NCI-H146 treated with DMSO at 0.1 percent for 48 hours (cell line): Measurements from ENCODE around the gene PRR12.

ENCODE experiments used
- DNase-seq: peaks from one replicate; lab custom pipeline; 2025; ENCODE audit not compliant: unreplicated experiment; lab: John Stamatoyannopoulos, UW

Gene PRR12

GRCh38 chr19:49592486-49593232 lies 1.7 kb downstream of the PRR12 start:
- no peak for DNase-seq

GRCh38 chr19:49593233-49594113 lies 2.5 kb downstream of the PRR12 start:
- no peak for DNase-seq

- DNase-seq, result no peak
Measured at GRCh38 chr19:49594157-49594992, 3.4 kb downstream of the PRR12 start.

GRCh38 chr19:49594993-49595818 lies 4.2 kb downstream of the PRR12 start:
- DNase-seq, result no peak

- DNase-seq, result no peak
Measured at GRCh38 chr19:49595819-49596404, 4.9 kb downstream of the PRR12 start.

- no peak for DNase-seq
Measured at GRCh38 chr19:49596407-49596806, 5.4 kb downstream of the PRR12 start.

- DNase-seq, result no peak
Measured at GRCh38 chr19:49596954-49597702, 6.1 kb downstream of the PRR12 start.

DNA sequence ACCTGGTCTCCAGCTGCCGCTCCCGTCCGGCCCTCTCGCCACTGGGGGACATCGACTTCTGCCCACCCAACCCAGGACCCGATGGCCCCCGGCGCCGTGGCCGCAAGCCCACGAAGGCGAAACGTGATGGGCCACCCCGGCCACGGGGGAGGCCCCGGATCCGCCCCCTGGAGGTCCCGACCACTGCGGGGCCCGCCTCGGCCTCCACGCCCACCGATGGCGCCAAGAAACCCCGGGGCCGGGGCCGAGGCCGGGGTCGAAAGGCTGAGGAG lies 6.7 kb downstream of the PRR12 start:
- DNase-seq, result no peak

DNA sequence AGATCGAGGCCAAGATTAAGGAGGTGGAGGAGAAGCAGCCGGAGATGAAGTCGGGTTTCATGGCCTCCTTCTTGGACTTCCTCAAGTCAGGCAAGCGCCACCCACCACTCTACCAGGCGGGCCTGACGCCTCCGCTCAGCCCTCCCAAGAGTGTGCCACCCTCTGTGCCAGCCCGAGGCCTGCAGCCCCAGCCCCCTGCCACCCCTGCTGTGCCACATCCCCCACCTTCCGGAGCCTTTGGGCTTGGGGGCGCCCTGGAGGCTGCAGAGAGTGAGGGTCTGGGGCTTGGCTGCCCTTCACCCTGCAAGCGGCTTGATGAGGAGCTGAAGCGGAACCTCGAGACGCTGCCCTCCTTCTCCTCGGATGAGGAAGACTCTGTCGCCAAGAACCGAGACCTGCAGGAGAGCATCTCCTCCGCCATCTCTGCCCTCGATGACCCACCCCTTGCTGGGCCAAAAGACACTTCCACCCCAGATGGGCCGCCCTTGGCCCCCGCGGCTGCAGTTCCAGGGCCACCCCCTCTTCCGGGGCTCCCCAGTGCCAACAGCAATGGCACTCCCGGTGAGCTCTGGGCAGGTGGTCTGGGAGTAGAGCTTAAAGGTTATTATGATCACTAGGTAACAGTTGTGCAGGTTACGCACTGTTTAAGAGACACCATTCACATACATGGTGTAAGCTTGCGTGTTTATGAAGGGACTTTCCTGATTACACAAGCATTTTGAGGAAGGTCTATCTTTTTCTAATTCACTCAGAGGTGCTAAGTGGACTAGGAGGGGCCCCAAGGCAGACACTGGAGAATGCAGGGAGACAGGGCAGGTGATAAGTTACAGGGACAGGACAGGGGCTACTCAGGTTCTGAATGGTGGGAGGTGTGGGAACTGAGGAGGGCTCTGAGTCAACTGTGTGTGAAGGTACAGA lies 8.7 kb downstream of the PRR12 start:
- no peak for DNase-seq

- DNase-seq, result no peak
Measured at GRCh38 chr19:49601482-49602038, 10.6 kb downstream of the PRR12 start.

DNA sequence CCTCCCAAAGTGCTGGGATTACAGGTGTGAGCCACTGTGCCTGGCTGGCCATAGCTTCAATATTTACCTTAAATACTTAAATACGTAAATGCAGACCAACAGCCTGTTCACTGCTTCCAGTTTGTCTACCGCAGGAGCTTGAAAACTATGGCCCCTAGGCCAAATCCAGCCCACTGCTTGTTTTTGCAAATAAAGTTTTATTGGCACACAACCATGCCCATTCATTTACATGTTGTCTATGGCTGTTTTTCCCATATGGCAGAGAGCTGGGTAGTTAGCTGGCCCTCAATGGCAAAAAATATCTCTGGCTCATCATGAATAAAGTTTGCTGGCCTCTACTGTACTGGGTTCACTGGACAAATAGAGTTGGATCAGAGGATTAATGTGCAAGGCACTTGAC lies 11.8 kb downstream of the PRR12 start:
- DNase-seq, result no peak

DNA sequence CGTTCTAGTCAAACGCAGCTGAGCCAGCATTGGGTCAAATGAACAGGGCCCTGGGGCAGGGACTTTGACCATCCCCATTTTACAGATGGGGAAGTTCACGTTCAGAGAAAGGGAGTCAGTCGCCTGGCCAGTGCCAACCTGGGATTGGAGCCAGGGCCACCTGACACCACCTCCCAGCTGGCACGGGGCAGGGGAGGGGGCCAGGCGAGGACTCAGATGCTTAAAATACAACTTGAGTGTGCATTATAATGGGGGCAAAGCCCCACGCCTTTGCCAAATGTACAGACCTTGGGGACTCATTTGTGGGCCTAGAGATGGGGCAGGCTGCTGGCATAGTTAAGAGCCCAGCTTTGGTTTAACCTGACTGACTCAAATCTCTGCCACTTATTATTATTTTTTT lies 14.6 kb downstream of the PRR12 start:
- DNase-seq, result no peak

GRCh38 chr19:49609499-49610092 lies 18.6 kb downstream of the PRR12 start:
- DNase-seq, result no peak

GRCh38 chr19:49613374-49613773 lies 22.4 kb downstream of the PRR12 start:
- DNase-seq, result peak; percentile 23

- no peak for DNase-seq
Measured at GRCh38 chr19:49614096-49614833, 23.3 kb downstream of the PRR12 start.

GRCh38 chr19:49615861-49616260 lies 24.9 kb downstream of the PRR12 start:
- DNase-seq, result no peak

DNA sequence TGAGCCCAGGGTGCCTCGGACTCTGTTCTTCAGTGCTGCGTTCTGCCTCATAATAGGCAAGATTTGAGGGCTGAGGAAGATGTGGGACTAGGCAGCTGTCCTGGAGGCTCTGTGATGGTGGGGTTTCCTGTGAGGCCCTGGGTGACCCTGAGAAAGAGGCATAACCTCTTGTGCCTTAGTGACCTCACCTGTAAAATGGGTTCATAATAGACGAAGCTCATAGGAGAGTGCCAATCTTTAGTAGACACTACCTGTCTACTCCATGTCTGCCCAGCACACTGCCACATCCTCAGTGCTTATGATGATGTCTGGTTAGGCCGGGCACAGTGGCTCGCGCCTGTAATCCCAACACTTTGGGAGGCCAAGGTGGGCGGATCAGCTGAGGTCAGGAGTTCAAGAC lies 25.6 kb downstream of the PRR12 start:
- DNase-seq, result no peak
